ENCODE results near the gene GRM5.

Gene GRM5

GRCh38 chr11:88552379-88553062, 513.3 kb downstream of the GRM5 start:
- peak; percentile 81 for TF ChIP-seq CTCF (IDR thresholded peaks at IDR 0.05)

- no peak; the same call in 1 of the 2 replicates for TF ChIP-seq CTCF (IDR thresholded peaks at IDR 0.05)
Observed at GRCh38 chr11:88544656-88545280, 521.0 kb downstream of the GRM5 start.

GRCh38 chr11:88543902-88544655, 521.7 kb downstream of the GRM5 start:
- TF ChIP-seq CTCF (IDR thresholded peaks at IDR 0.05), result peak; percentile 85

- TF ChIP-seq CTCF (IDR thresholded peaks at IDR 0.05), result no peak
Observed at GRCh38 chr11:88541006-88541405, 524.8 kb downstream of the GRM5 start.

- no peak for TF ChIP-seq CTCF (IDR thresholded peaks at IDR 0.05)
Observed at GRCh38 chr11:88538098-88538497, 527.7 kb downstream of the GRM5 start.

- no peak for TF ChIP-seq CTCF (IDR thresholded peaks at IDR 0.05)
Observed at GRCh38 chr11:88537613-88538012, 528.2 kb downstream of the GRM5 start.

- no peak for TF ChIP-seq CTCF (IDR thresholded peaks at IDR 0.05)
Observed at GRCh38 chr11:88536616-88537265, 529.0 kb downstream of the GRM5 start.

All from LNCAP (cell line).